HUES64 (cell line): ENCODE data around the gene SNX3.
"Not testable (repeated sequence)": the region's sequence is repeated elsewhere in the genome, so short reads cannot be mapped to it uniquely, and the experiment has no call there.

Source experiments
- H3K27ac ChIP-seq: 2 replicates; pipeline ENCODE4 v1.7.0; 2013; ENCODE audit warnings: low read depth, low read length, inconsistent platforms
- H3K27me3 ChIP-seq: 2 replicates; pipeline ENCODE4 v1.6.1; 2013; ENCODE audit warnings: mild to moderate bottlenecking, low read length; ENCODE audit not compliant: insufficient read depth
- H3K36me3 ChIP-seq: 2 replicates; pipeline ENCODE4 v1.6.1; 2013; ENCODE audit warnings: mild to moderate bottlenecking, low read length; ENCODE audit not compliant: insufficient read depth
- H3K4me1 ChIP-seq: 2 replicates; pipeline ENCODE4 v1.6.1; 2013; ENCODE audit warnings: mild to moderate bottlenecking, low read length, moderate library complexity; ENCODE audit not compliant: insufficient read depth
- H3K4me3 ChIP-seq: 2 replicates; pipeline ENCODE4 v1.5.1; 2013; ENCODE audit warnings: mild to moderate bottlenecking, low read length, moderate library complexity
- H3K9ac ChIP-seq: 2 replicates; pipeline ENCODE4 v1.6.1; 2013; ENCODE audit warnings: mild to moderate bottlenecking, low read depth, low read length
- H3K9me3 ChIP-seq: 2 replicates; pipeline ENCODE4 v1.6.1; 2013; ENCODE audit warnings: low read depth, low read length; ENCODE audit not compliant: insufficient read depth
- WGBS: fragments of 150-250, 120-280 bp; methylation state at CpG from one replicate; pipeline ENCODE4 v1.1.7; 2013; ENCODE audit warnings: missing lambda C conversion rate; 5-methylcytosine and 5-hydroxymethylcytosine counted together

The SNX3 gene

GRCh38 chr6:108260126-108260808 is 573 bp downstream of the SNX3 start:
- H3K9me3 ChIP-seq: no peaks in the 10 kb centered on the region
- peak overlapping the region; percentile 92 for H3K27ac ChIP-seq
- H3K9ac ChIP-seq: peak overlapping the region; percentile 84
- H3K36me3 ChIP-seq: no peaks in the 10 kb centered on the region
- peak overlapping the region; percentile 83 for H3K4me3 ChIP-seq
- 2% methylated on average over 29 of the region's 29 CpGs for WGBS
- no peaks in the 10 kb centered on the region for H3K27me3 ChIP-seq
- peaks cover 7% of the 10 kb centered on the region; the same call in 1 of the 2 replicates for H3K4me1 ChIP-seq

GRCh38 chr6:108254433-108255410 is 6.1 kb downstream of the SNX3 start:
- Histone ChIP-seq H3K4me1 (peaks cover under 1% of the 10 kb centered on the region; the same call in 1 of the 2 replicates), H3K27me3 (no peaks in the 10 kb centered on the region), H3K36me3 (no peaks in the 10 kb centered on the region), H3K9ac (no peak overlapping the region), H3K27ac (no peak overlapping the region), H3K9me3 (no peaks in the 10 kb centered on the region), H3K4me3 (no peak overlapping the region)
- 93% methylated on average over 4 of the region's 4 CpGs for WGBS

- Histone ChIP-seq H3K9ac (no peak overlapping the region), H3K9me3 (no peaks in the 10 kb centered on the region), H3K4me1 (no peaks in the 10 kb centered on the region), H3K27me3 (no peaks in the 10 kb centered on the region), H3K27ac (no peak overlapping the region), H3K4me3 (no peak overlapping the region), H3K36me3 (no peaks in the 10 kb centered on the region)
- no CpG with 5 or more reads among the region's 1 CpG for WGBS
Measured at GRCh38 chr6:108253241-108253640, 7.6 kb downstream of the SNX3 start.

GRCh38 chr6:108252055-108252454 is 8.8 kb downstream of the SNX3 start:
- 89% methylated on average over 5 of the region's 5 CpGs for WGBS
- no peaks in the 10 kb centered on the region for H3K27me3 ChIP-seq
- no peaks in the 10 kb centered on the region for H3K4me1 ChIP-seq
- H3K36me3 ChIP-seq: no peaks in the 10 kb centered on the region
- H3K9ac ChIP-seq: no peak overlapping the region
- H3K9me3 ChIP-seq: no peaks in the 10 kb centered on the region
- H3K27ac ChIP-seq: no peak overlapping the region
- no peak overlapping the region for H3K4me3 ChIP-seq

- no peak overlapping the region for H3K4me3 ChIP-seq
- H3K27ac ChIP-seq: no peak overlapping the region
- 96% methylated on average over 2 of the region's 2 CpGs for WGBS
- no peaks in the 10 kb centered on the region for H3K9me3 ChIP-seq
- no peaks in the 10 kb centered on the region for H3K27me3 ChIP-seq
- H3K4me1 ChIP-seq: no peaks in the 10 kb centered on the region
- no peak overlapping the region for H3K9ac ChIP-seq
- no peaks in the 10 kb centered on the region for H3K36me3 ChIP-seq
Measured at GRCh38 chr6:108251252-108251651, 9.6 kb downstream of the SNX3 start.

GRCh38 chr6:108250240-108250866 is 10.5 kb downstream of the SNX3 start:
- Histone ChIP-seq H3K27ac (no peak overlapping the region), H3K9ac (no peak overlapping the region), H3K27me3 (no peaks in the 10 kb centered on the region), H3K4me3 (no peak overlapping the region), H3K9me3 (no peaks in the 10 kb centered on the region), H3K4me1 (no peaks in the 10 kb centered on the region), H3K36me3 (no peaks in the 10 kb centered on the region; the same call in 1 of the 2 replicates)
- WGBS: 90% methylated on average over 1 of the region's 2 CpGs

- Histone ChIP-seq H3K27ac (no peak overlapping the region), H3K4me1 (no peaks in the 10 kb centered on the region), H3K27me3 (no peaks in the 10 kb centered on the region), H3K4me3 (no peak overlapping the region), H3K9me3 (no peaks in the 10 kb centered on the region), H3K9ac (no peak overlapping the region), H3K36me3 (no peaks in the 10 kb centered on the region; the same call in 1 of the 2 replicates)
- WGBS: no CpG with 5 or more reads among the region's 1 CpG
Measured at GRCh38 chr6:108247965-108248536, 12.8 kb downstream of the SNX3 start.

- not testable (repeated sequence) for H3K4me3 ChIP-seq, H3K27ac ChIP-seq, H3K36me3 ChIP-seq, H3K9ac ChIP-seq, H3K4me1 ChIP-seq, H3K9me3 ChIP-seq, H3K27me3 ChIP-seq
- WGBS: 95% methylated on average over 7 of the region's 7 CpGs
Measured at GRCh38 chr6:108245095-108245494, 15.7 kb downstream of the SNX3 start.

GRCh38 chr6:108243836-108244235 is 17.0 kb downstream of the SNX3 start:
- H3K4me3 ChIP-seq: no peak overlapping the region
- H3K27me3 ChIP-seq: no peaks in the 10 kb centered on the region
- H3K4me1 ChIP-seq: no peaks in the 10 kb centered on the region
- H3K27ac ChIP-seq: no peak overlapping the region
- WGBS: 98% methylated on average over 1 of the region's 2 CpGs
- H3K36me3 ChIP-seq: no peaks in the 10 kb centered on the region; the same call in 1 of the 2 replicates
- 0 out of 2 replicates have a peak, but pooled peaks cover 2% of the 10 kb centered on the region for H3K9me3 ChIP-seq
- H3K9ac ChIP-seq: no peak overlapping the region

- WGBS: 97% methylated on average over 2 of the region's 2 CpGs
- no peak overlapping the region for H3K4me3 ChIP-seq
- no peak overlapping the region for H3K27ac ChIP-seq
- no peaks in the 10 kb centered on the region for H3K27me3 ChIP-seq
- H3K9ac ChIP-seq: no peak overlapping the region
- no peaks in the 10 kb centered on the region for H3K4me1 ChIP-seq
- H3K36me3 ChIP-seq: no peaks in the 10 kb centered on the region; the same call in 1 of the 2 replicates
- H3K9me3 ChIP-seq: 0 out of 2 replicates have a peak, but pooled peaks cover 2% of the 10 kb centered on the region
Measured at GRCh38 chr6:108242721-108243120, 18.1 kb downstream of the SNX3 start.
